GM10847 (cell line): ENCODE data around the gene RNF4.

Experiments used
- POLR2A ChIP-seq: IDR thresholded peaks from 2 replicates; pipeline ENCODE4 v1.6.1; 2011; ENCODE audit not compliant: insufficient read length; ENCODE audit errors: extremely low read depth

Gene RNF4

DNA sequence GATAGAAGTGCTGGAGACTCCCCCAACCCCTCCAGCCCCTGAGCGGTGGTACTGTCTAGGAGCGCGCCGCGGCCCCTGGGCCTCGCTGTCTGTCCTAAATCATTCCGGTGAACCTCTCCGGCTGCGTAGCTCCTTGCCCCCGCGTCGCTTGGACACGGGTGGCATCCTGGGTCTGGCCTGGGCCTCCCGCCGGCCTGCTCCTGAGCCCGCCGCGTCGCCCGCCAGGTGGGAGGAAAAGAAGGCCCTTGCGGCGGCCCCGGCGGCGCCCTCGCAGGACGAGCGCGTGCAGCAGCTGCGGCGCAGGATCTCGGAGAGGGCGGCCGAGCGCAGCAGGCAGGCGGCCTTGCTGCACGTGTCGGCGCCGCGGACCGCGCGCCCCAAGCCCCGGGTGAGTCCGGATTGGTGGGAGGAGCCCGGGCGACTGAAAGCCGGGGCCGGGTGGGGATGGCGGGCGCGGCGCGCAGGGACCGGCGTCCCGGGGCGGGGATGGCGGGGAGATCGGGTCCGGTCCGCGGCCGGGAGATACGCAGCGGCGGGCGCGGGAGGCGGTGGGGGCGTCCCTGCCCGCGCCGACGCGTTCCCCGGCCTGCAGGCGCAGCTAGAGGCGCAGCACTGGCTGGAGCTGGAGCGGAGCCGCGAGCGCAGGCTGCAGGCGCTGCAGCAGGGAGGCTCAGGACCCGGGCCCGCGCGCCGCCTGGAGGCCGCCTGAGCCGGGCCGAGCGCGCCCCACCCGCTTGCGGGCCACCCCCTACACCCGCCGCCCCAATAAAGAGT is 6.5 kb upstream of the RNF4 start:
- TF ChIP-seq POLR2A: no peak

DNA sequence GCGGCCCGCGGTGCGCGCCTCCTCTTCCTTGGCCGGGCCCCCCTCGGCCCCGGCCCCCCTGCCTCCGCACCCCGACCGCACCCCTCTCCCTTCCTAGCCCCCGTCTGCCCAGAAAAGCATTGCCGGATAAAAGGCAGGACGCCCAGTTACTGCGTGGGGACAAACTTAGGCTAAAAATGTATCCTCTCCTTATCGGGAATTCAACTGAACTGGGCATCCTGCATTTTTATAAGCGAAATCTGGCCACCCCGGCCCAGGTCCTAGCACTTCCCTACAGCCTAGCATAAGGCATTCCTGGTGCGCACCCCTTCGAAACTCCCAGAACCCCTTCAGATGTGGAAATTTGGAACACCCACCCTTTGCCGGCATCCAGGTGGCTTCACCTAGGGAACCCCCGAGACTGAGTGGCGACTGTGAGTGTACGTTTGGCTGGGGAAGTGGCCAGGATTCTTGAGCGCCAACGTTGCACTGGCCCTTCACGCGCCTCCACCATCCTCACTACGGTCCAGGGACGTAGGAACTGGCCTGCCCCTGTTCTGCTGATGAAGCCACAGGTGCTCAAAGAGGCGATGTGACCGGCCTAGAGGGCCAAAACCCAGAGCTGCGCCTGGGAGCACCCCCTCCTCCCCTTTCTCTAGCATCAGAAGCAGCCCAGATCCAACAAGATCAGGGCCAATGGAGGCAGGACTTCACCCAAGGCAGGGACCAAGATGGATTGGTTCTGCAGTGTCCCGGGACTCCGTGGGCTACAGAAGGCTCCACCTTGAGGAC is 5.7 kb upstream of the RNF4 start:
- no peak for TF ChIP-seq POLR2A

DNA sequence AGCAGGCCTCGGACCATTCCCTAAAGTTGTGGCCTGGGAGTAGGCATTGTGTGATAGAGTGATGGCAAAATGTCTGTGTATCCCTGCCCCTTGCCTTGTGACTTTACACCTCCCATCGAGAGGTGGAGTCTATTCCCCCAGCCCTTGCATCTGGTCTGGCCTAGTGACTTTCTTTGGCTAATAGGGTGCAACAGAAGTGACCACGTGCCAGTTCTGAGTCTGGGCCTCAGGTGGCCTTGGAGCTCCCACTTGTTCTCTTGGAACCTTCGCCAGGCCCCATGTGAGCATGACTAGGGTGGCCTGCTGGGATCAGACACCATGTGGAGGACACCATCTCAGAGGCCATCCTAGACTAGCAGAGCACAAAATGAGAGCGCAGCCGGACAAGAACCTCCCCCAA is 3.9 kb upstream of the RNF4 start:
- TF ChIP-seq POLR2A: no peak

DNA sequence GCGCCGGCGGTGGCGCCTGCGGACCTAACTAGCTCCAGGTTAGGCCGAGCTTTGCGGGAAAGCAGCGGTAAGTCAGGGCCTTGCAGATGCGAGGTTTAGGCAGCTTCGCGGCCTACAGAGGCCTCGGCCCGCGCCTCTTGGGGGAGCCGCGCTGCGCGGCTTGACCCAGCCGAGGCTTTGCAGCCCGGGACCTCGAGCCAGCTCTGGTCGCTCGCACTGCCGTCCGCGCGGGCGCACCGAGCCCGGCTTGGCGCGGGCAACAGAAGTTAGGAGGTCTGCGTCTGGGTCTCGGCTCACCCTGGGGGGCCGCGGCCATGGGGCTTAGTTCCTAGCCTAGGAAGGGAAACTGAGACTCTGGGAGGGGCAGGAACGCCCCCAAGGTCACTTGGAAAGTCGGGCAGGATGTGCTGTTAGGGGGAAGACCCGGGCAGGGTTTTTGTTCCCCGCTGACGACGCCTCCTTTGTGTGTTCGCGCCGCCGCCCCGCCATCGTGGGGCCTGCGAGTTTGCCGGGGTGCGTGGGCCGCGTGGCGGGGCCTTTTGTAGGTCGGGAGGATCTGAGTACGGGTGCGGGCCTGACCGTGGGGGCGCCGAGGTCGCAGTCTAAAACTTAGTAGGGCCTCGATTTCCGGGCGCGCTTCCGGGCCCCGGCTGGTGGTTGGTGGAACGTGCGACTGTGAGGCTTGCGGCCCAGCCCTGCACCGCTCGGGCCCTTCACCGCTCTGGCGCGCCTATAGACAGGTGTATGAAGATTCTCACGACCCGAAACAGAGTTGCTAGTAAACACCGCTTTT is 482 bp downstream of the RNF4 start:
- TF ChIP-seq POLR2A: no peak

DNA sequence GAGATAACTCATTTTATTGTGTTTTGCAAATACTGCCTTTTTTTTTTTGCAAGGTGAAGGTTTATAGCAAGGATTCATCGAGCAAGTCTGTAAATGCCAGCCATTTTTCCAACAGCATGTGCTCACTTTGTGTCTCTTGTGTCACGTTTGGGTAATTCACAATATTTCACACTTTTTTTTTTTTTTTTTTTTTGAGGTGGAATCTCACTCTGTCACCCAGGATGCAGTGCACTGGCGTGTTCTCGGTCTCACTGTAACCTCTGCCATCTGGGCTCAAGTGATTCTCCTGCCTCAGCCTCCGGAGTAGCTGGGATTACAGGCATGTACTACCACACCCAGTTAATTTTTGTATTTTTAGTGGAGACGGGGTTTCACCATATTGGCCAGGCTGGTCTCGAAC is 1.9 kb downstream of the RNF4 start:
- no peak for TF ChIP-seq POLR2A

DNA sequence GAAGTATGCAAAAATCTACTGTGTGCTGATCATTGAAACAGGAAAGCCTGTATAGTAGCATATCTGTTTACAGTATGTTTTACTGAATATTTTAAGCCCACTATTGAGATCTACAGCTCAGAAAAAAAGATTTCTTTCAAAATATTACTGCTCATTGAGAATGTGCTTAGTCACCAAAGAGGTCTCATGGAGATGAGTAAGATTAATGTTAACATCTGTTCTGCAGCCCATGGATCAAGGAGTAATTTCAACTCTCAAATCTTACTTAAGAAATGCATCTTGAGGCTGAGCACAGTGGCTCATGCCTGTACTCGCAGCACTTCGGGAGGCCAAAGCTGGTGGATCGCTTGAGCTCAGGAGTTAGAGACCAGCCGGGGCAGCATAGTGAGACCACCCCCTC is 3.3 kb downstream of the RNF4 start:
- TF ChIP-seq POLR2A: no peak

DNA sequence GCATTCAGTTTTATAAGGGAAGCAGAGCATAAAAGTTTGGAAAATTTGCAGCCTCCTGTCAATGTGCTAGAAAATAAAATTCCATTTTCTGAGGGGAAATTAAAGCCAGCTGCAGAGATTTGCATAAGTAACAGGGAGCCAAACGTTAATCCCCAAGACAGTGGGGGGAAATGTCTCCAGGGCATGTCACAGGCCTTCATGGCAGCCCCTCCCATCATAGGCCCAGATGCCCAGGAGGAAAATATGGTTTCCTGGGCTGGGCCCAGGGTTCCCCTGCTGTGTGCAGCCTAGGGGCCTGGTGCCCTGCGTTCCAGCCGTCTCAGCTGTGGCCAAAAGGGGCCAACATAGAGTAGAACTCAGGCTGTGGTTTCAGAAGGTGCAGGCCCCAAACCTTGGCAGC is 9.3 kb downstream of the RNF4 start:
- TF ChIP-seq POLR2A: no peak

DNA sequence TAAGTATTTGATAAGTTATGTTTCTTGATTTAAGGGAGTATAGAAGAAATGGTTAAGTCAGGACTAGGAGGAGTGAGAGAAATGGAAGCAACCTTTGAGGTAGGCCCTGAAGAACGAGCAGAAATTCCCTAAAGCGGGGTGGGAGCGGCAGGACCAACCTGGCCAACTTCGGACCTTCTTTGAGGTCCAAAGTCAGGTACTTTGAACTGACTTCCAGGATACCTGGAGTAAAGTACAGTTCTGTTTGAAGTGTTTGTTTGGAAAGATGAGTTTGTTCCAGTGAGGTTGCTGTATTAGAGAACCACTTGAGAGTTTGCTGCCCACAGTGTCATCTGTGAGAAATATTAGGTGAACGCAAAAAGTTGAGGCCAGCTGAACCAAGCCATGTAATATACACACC is 11.7 kb downstream of the RNF4 start:
- TF ChIP-seq POLR2A: no peak

DNA sequence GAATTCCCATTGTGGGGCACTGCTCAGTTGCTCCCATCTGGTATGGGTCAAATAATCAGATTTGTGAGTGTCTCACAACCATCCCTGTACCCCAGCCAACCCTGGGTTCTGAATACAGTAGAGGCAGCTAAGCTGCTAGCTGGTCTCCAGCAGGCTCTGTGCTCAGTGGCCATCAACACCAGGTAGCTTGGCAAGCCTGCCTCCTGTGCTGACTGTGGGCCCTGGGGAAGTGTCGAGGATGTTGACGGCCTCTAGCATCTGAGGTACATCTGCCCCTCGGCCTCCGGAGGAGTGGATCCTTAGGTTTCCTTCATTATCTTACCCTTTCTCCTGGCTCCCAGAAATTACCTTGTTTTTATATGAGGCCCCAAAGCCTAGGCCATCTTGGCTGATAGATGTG is 13.3 kb downstream of the RNF4 start:
- TF ChIP-seq POLR2A: no peak

DNA sequence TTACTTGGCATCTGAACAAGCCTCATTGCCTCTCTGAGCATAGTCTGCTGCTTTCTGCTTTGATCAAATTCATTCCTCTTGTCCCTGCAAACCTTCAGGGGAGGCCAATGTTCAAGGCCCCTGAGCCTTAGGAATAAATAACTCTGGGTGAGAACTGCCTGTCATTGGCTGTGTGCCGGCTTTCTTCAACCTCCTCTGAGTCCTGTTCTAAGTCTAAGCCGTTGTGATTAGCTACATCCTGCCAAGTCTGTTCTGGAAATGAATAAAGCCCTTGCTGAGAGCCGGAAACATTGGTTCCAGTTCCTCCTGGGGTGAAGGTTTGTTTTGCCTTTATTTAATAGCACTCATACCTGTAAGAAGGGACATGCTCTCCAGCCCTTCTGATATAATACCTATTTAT is 13.8 kb downstream of the RNF4 start:
- no peak for TF ChIP-seq POLR2A

DNA sequence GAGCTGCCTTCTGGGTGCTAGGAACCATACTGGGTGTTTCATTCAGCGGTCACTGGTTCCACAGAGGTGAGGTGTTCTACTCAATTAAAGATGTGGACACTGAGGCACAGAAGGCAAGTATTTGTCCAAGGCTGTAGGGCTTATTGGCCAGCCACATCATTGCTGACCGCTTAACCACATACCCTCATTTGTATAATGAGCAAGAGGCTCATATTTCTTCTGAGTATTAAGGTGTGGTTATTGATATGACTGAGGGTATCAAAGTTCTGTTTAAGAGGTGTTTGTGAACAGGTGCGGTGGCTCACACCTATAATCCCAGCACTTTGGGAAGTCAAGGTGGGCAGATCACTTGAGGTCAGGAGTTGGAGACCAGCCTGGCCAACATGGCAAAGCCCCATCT is 14.3 kb downstream of the RNF4 start:
- no peak for TF ChIP-seq POLR2A

DNA sequence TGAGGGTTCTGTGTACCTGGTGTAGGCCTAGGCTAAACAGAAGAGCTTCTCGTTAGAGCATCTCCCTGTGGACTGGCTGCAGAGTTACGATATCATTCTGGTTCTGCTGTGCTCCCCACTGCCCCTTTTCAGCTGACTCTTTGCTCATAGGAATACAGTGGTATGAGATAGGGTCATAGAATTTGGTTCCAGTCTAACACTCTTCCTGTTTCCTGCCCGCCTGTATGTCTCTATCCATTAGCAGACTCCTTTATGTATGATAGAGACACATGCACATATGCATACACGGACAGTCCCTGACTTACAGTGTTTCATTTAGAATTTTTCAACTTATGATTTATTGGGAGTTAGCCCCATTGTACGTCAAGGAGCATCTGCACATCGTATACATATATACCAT is 15.3 kb downstream of the RNF4 start:
- TF ChIP-seq POLR2A: no peak

DNA sequence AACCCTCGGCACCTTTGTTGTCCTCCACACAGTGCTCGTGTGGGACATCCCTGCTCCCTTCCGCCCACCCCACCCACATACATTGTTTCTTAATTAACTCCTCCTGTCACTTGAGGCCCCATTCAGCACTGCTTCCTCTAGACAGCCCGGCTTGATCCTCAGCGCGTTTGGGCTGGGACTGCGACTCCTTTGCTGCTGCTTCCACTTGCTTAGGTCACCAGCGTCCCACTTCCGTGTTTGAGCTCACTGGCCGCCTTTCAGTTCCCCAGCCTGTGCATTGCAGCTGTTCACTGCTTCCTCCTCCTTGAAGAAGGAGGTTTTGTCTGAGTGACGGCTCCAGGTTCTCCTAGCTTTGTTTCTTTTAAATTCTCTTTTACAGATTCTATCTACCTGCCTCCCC is 16.1 kb downstream of the RNF4 start:
- TF ChIP-seq POLR2A: no peak

DNA sequence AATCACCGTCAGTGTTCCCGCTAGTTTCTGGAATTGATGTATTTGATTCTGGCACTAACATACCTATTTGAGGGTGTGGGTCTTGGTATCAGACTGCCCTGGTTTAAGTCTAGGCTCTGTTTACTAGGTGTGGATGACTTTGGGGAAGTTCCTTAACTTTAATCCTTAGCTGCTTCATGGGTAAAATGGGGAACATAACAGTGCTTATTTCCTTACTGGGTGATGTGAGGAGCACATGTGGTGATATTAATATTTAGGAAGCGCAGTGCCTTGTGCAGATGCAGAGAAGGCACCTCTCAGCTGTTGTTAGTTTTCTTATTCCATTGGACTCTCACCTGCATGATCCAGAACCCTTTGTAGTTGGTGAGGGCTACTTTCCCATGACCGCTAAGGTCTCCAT is 17.1 kb downstream of the RNF4 start:
- TF ChIP-seq POLR2A: no peak

DNA sequence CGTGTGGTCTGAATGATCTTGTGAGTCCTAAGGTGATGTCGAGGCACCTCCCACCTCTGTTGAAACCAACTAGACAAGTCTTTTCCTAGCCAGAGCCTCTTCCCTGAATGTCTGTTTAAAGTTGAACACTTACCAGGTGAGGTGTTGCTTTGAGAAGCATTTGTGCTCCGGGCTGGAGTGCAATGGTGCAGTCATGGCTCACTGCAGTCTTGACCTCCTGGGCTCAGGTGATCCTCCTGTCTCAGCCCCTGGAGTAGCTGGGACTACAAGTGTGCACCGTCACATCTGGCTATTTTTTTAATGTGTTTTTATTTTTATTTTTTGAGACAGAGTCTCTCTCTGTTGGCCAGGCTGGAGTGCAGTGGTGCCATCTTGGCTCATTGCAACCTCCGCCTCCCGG is 18.1 kb downstream of the RNF4 start:
- no peak for TF ChIP-seq POLR2A

DNA sequence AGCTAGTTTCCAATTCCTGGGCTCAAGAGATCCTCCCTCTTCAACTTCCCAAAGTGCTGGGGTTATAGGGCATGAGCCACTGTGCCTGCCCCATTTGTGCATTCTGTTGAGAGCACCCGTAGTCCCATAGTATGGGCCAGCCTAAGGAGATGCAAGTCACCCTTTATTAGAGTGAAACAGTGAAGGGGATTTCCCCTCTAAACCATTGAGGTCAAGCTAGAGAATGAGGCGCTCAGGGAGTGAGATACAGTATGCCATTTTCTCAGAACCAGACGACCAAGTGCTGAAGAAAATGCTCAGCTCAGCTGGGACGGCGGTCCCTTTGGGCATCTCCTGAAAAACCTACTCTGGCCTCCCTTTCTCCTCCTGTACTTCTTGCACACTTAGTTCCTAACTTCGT is 18.7 kb downstream of the RNF4 start:
- no peak for TF ChIP-seq POLR2A
